Erythroblast (primary cell): ENCODE data around the gene BEND3.

Experiments
- GATA1 ChIP-seq: IDR thresholded peaks from 2 replicates; pipeline ENCODE4 v1.6.1; 2011; ENCODE audit warnings: low read depth, mild to moderate bottlenecking, control low read depth, low read length, moderate library complexity
- POLR2A ChIP-seq: IDR thresholded peaks from 2 replicates; pipeline ENCODE4 v1.6.1; 2011; ENCODE audit warnings: mild to moderate bottlenecking, low read length

- TF ChIP-seq POLR2A (no peak), GATA1 (no peak)
Observed at GRCh38 chr6:107120404-107120803, 5.1 kb upstream of the BEND3 start.
